ENCODE measurements around the gene STX16. TPM values are rescaled to one million over a fixed set of nuclear protein-coding genes. Genes with fewer than 3 reads are reported as not detected.

The STX16 gene
- polyA plus RNA-seq, 2 donors, result 27.3 to 51.0 TPM

DNA sequence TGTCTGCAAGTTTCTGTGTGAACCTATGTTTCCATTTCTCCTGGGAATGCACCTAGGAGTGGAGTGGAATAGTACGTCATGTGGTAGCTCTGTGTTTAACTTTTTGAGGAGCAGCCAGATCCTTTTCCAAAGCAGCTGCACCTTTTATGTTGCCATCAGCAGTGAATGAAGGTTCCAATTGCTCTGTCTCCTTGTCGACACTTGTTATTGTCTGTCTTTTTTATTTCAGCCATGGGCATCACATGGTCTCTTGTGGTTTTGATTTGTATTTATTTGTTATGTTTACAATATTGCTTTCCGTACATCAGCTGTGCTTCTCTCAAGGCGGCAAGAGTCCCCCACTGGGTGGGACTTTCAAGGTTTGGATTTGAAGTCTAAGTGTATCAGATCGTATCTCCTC, 33.9 kb upstream of the STX16 start:
- Histone ChIP-seq H3K4me1 (ENCODE audit: control insufficient read depth in 2 of 2, insufficient read depth in 2 of 2, low read length in 1 of 2) (peaks cover 0 to 8% of the 10 kb centered on the region in 2 donors), H3K4me3 (ENCODE audit: low read depth in 1 of 2, low read length in 2 of 2) (no peak overlapping the region), H3K27me3 (ENCODE audit: control insufficient read depth in 1 of 2, insufficient read depth in 2 of 2, low read length in 2 of 2) (no peaks in the 10 kb centered on the region), H3K36me3 (ENCODE audit: control insufficient read depth in 2 of 2, insufficient read depth in 2 of 2, low read length in 1 of 2) (no peaks in the 10 kb centered on the region), H3K9me3 (ENCODE audit: control insufficient read depth in 2 of 2, insufficient read depth in 1 of 2, low read depth in 1 of 2, low read length in 1 of 2) (no peaks in the 10 kb centered on the region), H3K27ac (ENCODE audit: low read depth in 2 of 2, low read length in 1 of 2) (no peak overlapping the region)
- 95 to 96% methylated on average over 5 of the region's 5 CpGs for WGBS, 2 donors

DNA sequence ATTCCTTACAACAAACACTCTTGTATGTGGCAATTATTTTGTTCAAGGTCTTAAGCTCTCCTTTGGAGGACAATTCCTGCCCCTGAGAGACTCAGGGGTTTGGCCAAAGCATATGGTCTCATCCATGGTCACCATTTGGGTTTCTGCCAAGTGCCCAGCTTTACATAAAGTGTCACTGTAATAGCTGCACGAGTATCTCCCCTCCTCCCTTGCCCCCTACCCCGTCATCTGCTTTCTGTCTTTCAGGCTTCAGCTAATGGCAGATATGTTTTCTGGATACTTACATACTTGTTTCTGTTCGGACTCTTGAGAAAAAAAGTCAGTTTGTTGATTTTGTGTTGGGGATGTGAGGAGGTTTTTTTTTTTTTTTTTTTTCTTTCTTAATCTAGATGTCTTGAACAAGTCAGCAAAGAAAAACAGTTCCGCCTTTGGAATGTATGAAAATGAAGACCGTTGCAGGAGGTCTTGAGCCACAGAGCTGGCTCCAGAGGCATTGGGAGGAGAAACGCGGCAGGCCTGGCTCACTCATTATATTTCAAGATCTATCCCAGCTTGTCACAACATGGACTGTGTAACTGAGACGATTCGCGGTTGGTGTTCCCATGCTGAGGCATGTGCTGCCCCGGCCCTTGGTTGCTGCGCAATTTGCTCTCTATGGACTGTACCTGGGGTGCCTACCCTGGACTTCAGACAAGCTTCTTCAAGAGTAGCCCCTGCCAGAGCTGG, 32.6 kb upstream of the STX16 start:
- WGBS, 2 donors, result 41 to 54% methylated on average over 12 of the region's 12 CpGs

DNA sequence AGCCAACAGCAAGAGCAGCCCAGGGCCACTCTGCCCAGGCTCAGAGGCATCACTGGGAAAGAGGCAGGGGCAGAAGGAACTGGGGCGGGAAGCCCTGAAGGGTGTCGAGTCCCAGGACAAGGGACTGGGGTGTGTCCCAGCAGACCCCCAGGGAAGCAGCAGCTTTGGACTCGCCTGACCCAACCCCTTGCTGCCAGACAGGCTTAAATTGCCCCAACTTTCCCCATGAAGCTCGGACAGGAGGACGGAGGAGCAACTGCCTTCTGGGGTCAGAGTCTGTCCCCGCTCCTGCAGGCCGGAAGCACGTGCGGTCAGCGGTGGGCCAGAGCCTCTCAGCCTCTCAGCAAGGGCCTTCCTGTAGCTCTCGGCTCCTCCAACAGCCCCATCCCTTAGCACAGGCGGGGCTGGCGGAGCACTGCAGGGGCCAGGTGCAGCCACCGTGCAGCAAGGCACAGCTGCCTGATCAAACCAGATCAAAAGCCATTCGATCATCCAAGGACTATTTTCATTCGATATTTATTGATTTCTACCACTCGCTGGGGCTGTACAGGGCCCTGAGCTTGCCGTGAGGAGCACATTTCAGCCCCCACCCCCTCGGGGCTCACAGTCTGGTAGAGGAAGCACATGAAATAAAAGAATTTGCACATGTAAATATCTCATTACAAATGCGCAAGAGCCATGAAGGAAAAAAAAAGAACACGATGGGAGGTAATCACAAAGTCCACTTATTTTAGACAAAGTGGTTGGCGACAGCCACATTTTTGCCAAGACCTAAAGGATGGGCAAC, 31.8 kb upstream of the STX16 start:
- Histone ChIP-seq H3K27ac (ENCODE audit: low read depth in 2 of 2, low read length in 1 of 2) (peak overlapping the region in 1 of 2 donors; percentile 35), H3K9me3 (ENCODE audit: control insufficient read depth in 2 of 2, insufficient read depth in 1 of 2, low read depth in 1 of 2, low read length in 1 of 2) (no peaks in the 10 kb centered on the region), H3K36me3 (ENCODE audit: control insufficient read depth in 2 of 2, insufficient read depth in 2 of 2, low read length in 1 of 2) (no peaks in the 10 kb centered on the region), H3K4me3 (ENCODE audit: low read depth in 1 of 2, low read length in 2 of 2) (no peak overlapping the region), H3K4me1 (ENCODE audit: control insufficient read depth in 2 of 2, insufficient read depth in 2 of 2, low read length in 1 of 2) (peaks cover 3 to 15% of the 10 kb centered on the region in 2 donors), H3K27me3 (ENCODE audit: control insufficient read depth in 1 of 2, insufficient read depth in 2 of 2, low read length in 2 of 2) (no peaks in the 10 kb centered on the region)
- WGBS, 2 donors, result 54 to 66% methylated on average over 22 of the region's 22 CpGs

More for the DNA sequence above, 32.6 kb upstream of the STX16 start:
- H3K9me3 ChIP-seq (ENCODE audit: control insufficient read depth in 2 of 2, insufficient read depth in 1 of 2, low read depth in 1 of 2, low read length in 1 of 2), result no peaks in the 10 kb centered on the region
- H3K36me3 ChIP-seq (ENCODE audit: control insufficient read depth in 2 of 2, insufficient read depth in 2 of 2, low read length in 1 of 2), result no peaks in the 10 kb centered on the region
- peak overlapping the region in 1 of 2 donors; percentile 35 for H3K27ac ChIP-seq (ENCODE audit: low read depth in 2 of 2, low read length in 1 of 2)
- peaks cover 0 to 8% of the 10 kb centered on the region in 2 donors for H3K4me1 ChIP-seq (ENCODE audit: control insufficient read depth in 2 of 2, insufficient read depth in 2 of 2, low read length in 1 of 2)
- no peaks in the 10 kb centered on the region for H3K27me3 ChIP-seq (ENCODE audit: control insufficient read depth in 1 of 2, insufficient read depth in 2 of 2, low read length in 2 of 2)
- H3K4me3 ChIP-seq (ENCODE audit: low read depth in 1 of 2, low read length in 2 of 2), result no peak overlapping the region

DNA sequence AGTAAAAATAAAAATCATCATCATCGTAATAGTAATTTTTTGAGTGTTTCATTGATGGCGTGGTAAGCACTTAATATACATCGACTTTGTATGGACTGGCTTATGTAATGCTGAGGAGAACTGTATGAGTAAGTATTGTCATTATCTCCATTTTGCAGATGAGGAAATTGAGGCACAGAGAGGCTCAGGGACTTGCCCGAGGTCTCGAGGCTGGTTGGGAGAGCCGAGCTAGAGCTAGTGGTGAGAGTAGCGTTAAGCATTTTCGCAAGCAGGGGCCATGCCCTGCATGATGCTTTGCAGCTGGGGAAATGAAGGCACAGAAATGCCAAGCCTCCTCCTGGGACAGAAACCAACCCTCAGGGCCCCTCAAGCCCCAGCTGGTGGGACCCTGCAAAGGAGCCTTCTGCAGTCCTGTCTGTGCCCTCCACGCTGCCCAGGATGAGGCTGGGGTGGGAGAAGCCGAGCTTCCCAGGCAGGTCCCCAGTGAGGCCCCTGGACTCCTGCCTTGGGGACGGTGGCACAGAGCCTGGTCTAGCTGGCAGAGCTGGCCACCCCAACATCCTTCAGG, 31.1 kb upstream of the STX16 start:
- Histone ChIP-seq H3K27me3 (ENCODE audit: control insufficient read depth in 1 of 2, insufficient read depth in 2 of 2, low read length in 2 of 2) (no peaks in the 10 kb centered on the region), H3K4me3 (ENCODE audit: low read depth in 1 of 2, low read length in 2 of 2) (no peak overlapping the region), H3K27ac (ENCODE audit: low read depth in 2 of 2, low read length in 1 of 2) (no peak overlapping the region), H3K36me3 (ENCODE audit: control insufficient read depth in 2 of 2, insufficient read depth in 2 of 2, low read length in 1 of 2) (no peaks in the 10 kb centered on the region), H3K4me1 (ENCODE audit: control insufficient read depth in 2 of 2, insufficient read depth in 2 of 2, low read length in 1 of 2) (peaks cover 8 to 15% of the 10 kb centered on the region in 2 donors), H3K9me3 (ENCODE audit: control insufficient read depth in 2 of 2, insufficient read depth in 1 of 2, low read depth in 1 of 2, low read length in 1 of 2) (no peaks in the 10 kb centered on the region)
- WGBS, 2 donors, result 85% methylated on average over 11 of the region's 11 CpGs

DNA sequence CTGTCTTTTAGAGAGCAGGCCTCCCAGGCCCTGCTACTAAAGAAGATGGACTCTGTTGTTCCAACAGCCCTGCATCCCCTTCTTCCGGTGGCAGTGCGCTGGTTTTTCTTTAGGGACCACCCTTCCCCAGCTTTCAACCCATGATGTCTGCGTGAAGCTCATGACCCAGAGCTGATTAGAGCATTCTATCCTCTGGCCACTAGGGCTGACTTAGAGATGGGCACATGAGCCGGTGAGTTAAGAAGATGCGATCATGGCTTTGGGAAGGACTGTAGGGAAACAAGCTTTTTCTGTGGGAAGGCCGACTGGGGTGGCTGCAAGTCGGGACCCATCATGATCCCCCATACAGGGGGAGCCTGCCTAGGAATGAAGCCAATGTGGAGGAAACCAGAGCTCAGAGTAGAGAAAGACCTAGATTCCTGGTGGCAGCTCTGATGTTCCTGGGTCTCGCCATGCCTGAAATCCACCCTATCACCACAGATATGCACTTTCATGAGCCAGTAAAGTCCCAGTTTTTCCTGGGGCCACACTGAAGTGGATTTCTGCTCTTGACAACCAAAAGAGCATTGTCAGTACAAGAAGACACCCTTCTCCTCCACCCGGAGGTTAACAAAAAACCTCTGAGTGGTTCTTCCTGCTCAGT, 29.1 kb upstream of the STX16 start:
- H3K9me3 ChIP-seq (ENCODE audit: control insufficient read depth in 2 of 2, insufficient read depth in 1 of 2, low read depth in 1 of 2, low read length in 1 of 2), result no peaks in the 10 kb centered on the region
- no peaks in the 10 kb centered on the region for H3K36me3 ChIP-seq (ENCODE audit: control insufficient read depth in 2 of 2, insufficient read depth in 2 of 2, low read length in 1 of 2)
- no peak overlapping the region for H3K4me3 ChIP-seq (ENCODE audit: low read depth in 1 of 2, low read length in 2 of 2)
- H3K27ac ChIP-seq (ENCODE audit: low read depth in 2 of 2, low read length in 1 of 2), result no peak overlapping the region
- H3K4me1 ChIP-seq (ENCODE audit: control insufficient read depth in 2 of 2, insufficient read depth in 2 of 2, low read length in 1 of 2), result peaks cover 8 to 15% of the 10 kb centered on the region in 2 donors
- no peaks in the 10 kb centered on the region for H3K27me3 ChIP-seq (ENCODE audit: control insufficient read depth in 1 of 2, insufficient read depth in 2 of 2, low read length in 2 of 2)
- WGBS, 2 donors, result 92 to 93% methylated on average over 9 of the region's 9 CpGs

DNA sequence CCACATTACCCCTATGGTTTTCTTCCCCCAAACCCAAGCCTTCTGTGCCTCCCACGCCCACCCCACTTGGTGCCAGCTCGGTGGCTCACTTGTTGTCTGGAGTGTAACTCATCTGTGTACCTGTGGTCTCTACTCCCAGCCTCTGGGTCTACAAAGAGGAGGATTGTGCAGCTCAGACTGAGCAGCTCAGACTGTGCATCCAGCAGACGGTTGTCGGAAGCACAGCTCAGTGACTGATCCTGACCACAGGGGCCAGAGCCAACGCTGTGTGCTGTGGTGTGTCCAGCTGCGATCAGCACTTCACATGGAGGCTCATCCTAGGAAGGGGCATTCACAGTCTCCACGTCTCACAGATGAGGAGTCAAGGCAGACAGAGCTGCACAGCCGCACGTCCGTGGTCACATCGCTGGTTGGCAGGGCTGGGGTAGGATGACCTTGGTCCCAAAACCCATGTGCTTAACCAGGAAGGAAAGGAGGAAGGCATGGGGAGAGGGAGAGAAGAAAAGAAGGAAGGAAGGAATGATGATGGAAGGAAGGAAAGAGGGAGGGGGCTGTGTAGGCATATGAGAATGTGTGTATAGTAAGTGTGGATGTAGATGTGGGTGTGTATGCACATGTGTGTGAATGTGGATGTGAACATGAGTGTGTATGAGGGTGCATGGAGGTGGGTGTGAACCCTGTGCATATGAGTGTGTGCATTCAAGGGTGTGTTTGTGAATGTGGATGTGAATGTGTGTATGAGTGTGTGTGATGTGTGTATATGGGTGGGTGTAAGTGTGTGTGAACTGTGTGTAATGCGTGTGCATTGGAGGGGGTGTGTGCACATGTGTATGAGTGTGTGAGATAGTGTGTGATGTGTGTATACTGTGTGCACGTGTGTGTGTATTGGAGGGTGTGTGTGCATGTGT, 28.2 kb upstream of the STX16 start:
- no peaks in the 10 kb centered on the region for H3K27me3 ChIP-seq (ENCODE audit: control insufficient read depth in 1 of 2, insufficient read depth in 2 of 2, low read length in 2 of 2)
- no peak overlapping the region for H3K27ac ChIP-seq (ENCODE audit: low read depth in 2 of 2, low read length in 1 of 2)
- H3K9me3 ChIP-seq (ENCODE audit: control insufficient read depth in 2 of 2, insufficient read depth in 1 of 2, low read depth in 1 of 2, low read length in 1 of 2), result no peaks in the 10 kb centered on the region
- no peaks in the 10 kb centered on the region for H3K36me3 ChIP-seq (ENCODE audit: control insufficient read depth in 2 of 2, insufficient read depth in 2 of 2, low read length in 1 of 2)
- 86 to 88% methylated on average over 13 of the region's 13 CpGs for WGBS, 2 donors
- H3K4me1 ChIP-seq (ENCODE audit: control insufficient read depth in 2 of 2, insufficient read depth in 2 of 2, low read length in 1 of 2), result peaks cover 8 to 15% of the 10 kb centered on the region in 2 donors
- H3K4me3 ChIP-seq (ENCODE audit: low read depth in 1 of 2, low read length in 2 of 2), result no peak overlapping the region

DNA sequence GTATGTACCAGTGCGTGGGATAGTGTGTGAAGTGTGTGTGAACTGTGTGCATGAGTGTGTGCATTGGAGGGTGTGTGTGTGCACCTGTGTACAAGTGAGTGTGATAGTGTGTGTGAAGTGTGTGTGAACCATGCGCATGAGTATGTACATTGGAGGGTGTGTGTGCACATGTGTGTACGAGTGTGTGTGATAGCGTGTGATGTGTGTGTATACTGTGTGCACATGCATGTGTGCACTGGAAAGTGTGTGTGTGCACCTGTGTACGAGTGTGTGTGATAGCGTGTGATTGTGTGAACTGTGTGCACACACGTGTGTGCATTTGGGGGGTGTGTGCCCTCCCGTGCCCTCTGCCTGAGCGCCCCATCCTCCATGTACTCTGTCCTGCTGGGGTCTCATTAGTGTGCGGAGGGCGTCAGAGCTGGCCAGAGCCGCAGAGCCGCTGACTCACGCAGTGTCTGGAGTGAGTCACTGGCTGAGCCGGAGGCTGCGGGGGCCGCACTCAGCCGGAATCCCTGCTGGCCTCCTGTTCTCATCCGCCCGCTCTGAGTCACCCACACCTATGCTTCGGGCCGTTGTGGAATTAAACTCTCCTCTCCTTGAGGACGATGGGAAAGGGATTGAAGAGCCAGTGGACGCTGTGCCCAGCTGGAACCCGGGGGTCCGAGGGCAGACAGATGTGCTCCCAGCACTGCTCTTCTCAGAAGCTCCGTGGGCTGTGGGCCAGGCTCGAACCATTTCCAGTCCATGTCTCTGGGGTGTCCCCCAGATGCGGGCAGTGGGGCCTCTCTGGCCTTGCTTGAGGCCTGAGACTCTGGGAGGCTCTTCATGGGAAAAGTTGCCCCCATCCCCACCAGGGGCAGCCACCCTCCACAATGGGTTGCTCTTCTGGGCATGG, 27.3 kb upstream of the STX16 start:
- Histone ChIP-seq H3K4me3 (ENCODE audit: low read depth in 1 of 2, low read length in 2 of 2) (no peak overlapping the region), H3K27me3 (ENCODE audit: control insufficient read depth in 1 of 2, insufficient read depth in 2 of 2, low read length in 2 of 2) (no peaks in the 10 kb centered on the region), H3K4me1 (ENCODE audit: control insufficient read depth in 2 of 2, insufficient read depth in 2 of 2, low read length in 1 of 2) (peaks cover 8 to 14% of the 10 kb centered on the region in 2 donors), H3K27ac (ENCODE audit: low read depth in 2 of 2, low read length in 1 of 2) (no peak overlapping the region), H3K36me3 (ENCODE audit: control insufficient read depth in 2 of 2, insufficient read depth in 2 of 2, low read length in 1 of 2) (no peaks in the 10 kb centered on the region), H3K9me3 (ENCODE audit: control insufficient read depth in 2 of 2, insufficient read depth in 1 of 2, low read depth in 1 of 2, low read length in 1 of 2) (no peaks in the 10 kb centered on the region)
- 60 to 71% methylated on average over 29 of the region's 29 CpGs for WGBS, 2 donors

DNA sequence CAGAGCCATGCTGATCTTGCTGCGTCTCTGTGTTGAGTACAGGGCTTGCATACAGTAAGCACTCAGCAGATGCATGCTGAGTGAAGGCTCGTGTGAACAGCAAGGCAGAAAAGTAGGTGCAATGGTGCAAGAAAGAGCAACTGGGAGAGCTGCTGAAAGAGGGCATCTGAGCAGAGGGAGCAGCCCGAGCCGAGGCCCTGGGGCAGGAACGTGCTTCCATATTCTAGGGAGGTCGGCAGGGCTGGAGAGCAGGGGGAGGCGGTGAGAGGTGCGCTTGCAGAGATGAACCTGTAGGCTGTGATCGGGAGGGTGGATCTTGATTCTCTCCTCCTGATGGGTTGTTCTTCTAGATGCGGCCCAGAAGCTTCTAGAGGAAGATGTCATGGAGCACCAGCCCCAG, 26.4 kb upstream of the STX16 start:
- WGBS, 2 donors, result 90 to 93% methylated on average over 10 of the region's 10 CpGs
- Histone ChIP-seq H3K9me3 (ENCODE audit: control insufficient read depth in 2 of 2, insufficient read depth in 1 of 2, low read depth in 1 of 2, low read length in 1 of 2) (no peaks in the 10 kb centered on the region), H3K4me3 (ENCODE audit: low read depth in 1 of 2, low read length in 2 of 2) (no peak overlapping the region), H3K27ac (ENCODE audit: low read depth in 2 of 2, low read length in 1 of 2) (no peak overlapping the region), H3K4me1 (ENCODE audit: control insufficient read depth in 2 of 2, insufficient read depth in 2 of 2, low read length in 1 of 2) (peaks cover 8 to 10% of the 10 kb centered on the region in 2 donors), H3K27me3 (ENCODE audit: control insufficient read depth in 1 of 2, insufficient read depth in 2 of 2, low read length in 2 of 2) (no peaks in the 10 kb centered on the region), H3K36me3 (ENCODE audit: control insufficient read depth in 2 of 2, insufficient read depth in 2 of 2, low read length in 1 of 2) (no peaks in the 10 kb centered on the region)

All from esophagus (tissue), 2 donors.